GM23248 (cell line): ENCODE data around the gene PGBD5. TPM values are rescaled to one million over a fixed set of nuclear protein-coding genes. Genes with fewer than 3 reads are reported as not detected.

Experiments used
- DNase-seq: peaks from one replicate; pipeline ENCODE4 v3.0.0-alpha.2; 2015
- H2AFZ ChIP-seq: fragments of 200-600 bp; sonication (generic); 2 replicates; pipeline ENCODE4 v1.6.1; 2016; ENCODE audit warnings: antibody characterized with exemption
- H3F3A ChIP-seq: fragments of 200-600 bp; sonication (generic); 2 replicates; pipeline ENCODE4 v1.6.1; 2016; ENCODE audit warnings: mild to moderate bottlenecking, antibody characterized with exemption, mixed run types; ENCODE audit not compliant: insufficient read depth
- H3K27ac ChIP-seq: fragments of 200-600 bp; sonication (generic); 2 replicates; pipeline ENCODE4 v1.5.1; 2016; ENCODE audit warnings: mild to moderate bottlenecking
- H3K27me3 ChIP-seq: fragments of 200-600 bp; sonication (generic); replicated peaks from 2 replicates; pipeline ENCODE4 v1.6.1; 2016; ENCODE audit warnings: mild to moderate bottlenecking; ENCODE audit not compliant: insufficient read depth
- H3K36me3 ChIP-seq: fragments of 200-600 bp; sonication (generic); 2 replicates; pipeline ENCODE4 v1.6.1; 2016; ENCODE audit warnings: low read depth, mild to moderate bottlenecking
- H3K4me1 ChIP-seq: fragments of 200-600 bp; sonication (generic); 2 replicates; pipeline ENCODE4 v1.6.1; 2016; ENCODE audit warnings: mild to moderate bottlenecking; ENCODE audit not compliant: insufficient read depth
- H3K4me2 ChIP-seq: fragments of 200-600 bp; sonication (generic); one replicate; pipeline ENCODE4 v1.6.1; 2016; ENCODE audit warnings: mild to moderate bottlenecking; ENCODE audit not compliant: unreplicated experiment
- H3K4me3 ChIP-seq: fragments of 200-600 bp; sonication (generic); 2 replicates; pipeline ENCODE4 v1.5.1; 2016; ENCODE audit warnings: mild to moderate bottlenecking
- H3K79me2 ChIP-seq: fragments of 200-600 bp; sonication (generic); 2 replicates; pipeline ENCODE4 v1.6.1; 2016; ENCODE audit warnings: mild to moderate bottlenecking; ENCODE audit not compliant: insufficient read depth
- H3K9ac ChIP-seq: fragments of 200-600 bp; sonication (generic); 2 replicates; pipeline ENCODE4 v1.6.1; 2016; ENCODE audit warnings: mild to moderate bottlenecking
- H3K9me2 ChIP-seq: fragments of 200-600 bp; sonication (generic); 2 replicates; pipeline ENCODE4 v1.6.1; 2016; ENCODE audit warnings: mixed run types, mild to moderate bottlenecking, moderate library complexity; ENCODE audit not compliant: insufficient read depth
- H3K9me3 ChIP-seq: fragments of 200-600 bp; sonication (generic); one replicate; pipeline ENCODE4 v1.6.1; 2017; ENCODE audit warnings: low read depth
- H4K20me1 ChIP-seq: fragments of 200-600 bp; sonication (generic); 2 replicates; pipeline ENCODE4 v1.6.0; 2016; ENCODE audit not compliant: insufficient read depth
- EZH2 ChIP-seq: fragments of 200-600 bp; sonication (generic); IDR thresholded peaks from 2 replicates; pipeline ENCODE4 v1.6.1; 2018; ENCODE audit warnings: antibody characterized with exemption, mild to moderate bottlenecking; ENCODE audit not compliant: insufficient read depth, poor library complexity, severe bottlenecking
- EZH2phosphoT487 ChIP-seq: fragments of 200-600 bp; sonication (generic); IDR thresholded peaks from 2 replicates; pipeline ENCODE4 v1.6.1; 2018; ENCODE audit warnings: antibody characterized with exemption, moderate library complexity, mild to moderate bottlenecking, low read depth; ENCODE audit not compliant: insufficient read depth
- WGBS, 2 experiments: methylation state at CpG; one replicate each; pipeline ENCODE4 v1.1.6; 2015 to 2017; ENCODE audit warnings: low lambda C conversion rate in 2 of 2, low coverage in 1 of 2; ENCODE audit errors: missing lambda C conversion rate in 2 of 2; 5-methylcytosine and 5-hydroxymethylcytosine counted together
- in situ Hi-C: fragments of 300-500 bp; cut with MboI; formaldehyde crosslinking; loops from 2 replicates; pipeline ENCODE4 v1.15.0; 2020
- polyA plus RNA-seq: library from polyadenylated mRNA; unstranded; fragments of >200 nt; fragmentation: Nextera tagmentation; extraction: Ambion mirVana; gene quantifications from 2 replicates; pipeline ENCODE4 v1.2.1, GENCODE V29; 2016
- total RNA-seq: library from RNA; depleted of rRNA; stranded (reverse); fragments of >200 nt; shearing (Covaris generic); gene quantifications from 2 replicates; pipeline ENCODE4 v1.2.3, GENCODE V29; 2014

The PGBD5 gene
- total and polyA plus RNA-seq, 2 experiments from 2014 or later, result 0.23 to 0.32 TPM

DNA sequence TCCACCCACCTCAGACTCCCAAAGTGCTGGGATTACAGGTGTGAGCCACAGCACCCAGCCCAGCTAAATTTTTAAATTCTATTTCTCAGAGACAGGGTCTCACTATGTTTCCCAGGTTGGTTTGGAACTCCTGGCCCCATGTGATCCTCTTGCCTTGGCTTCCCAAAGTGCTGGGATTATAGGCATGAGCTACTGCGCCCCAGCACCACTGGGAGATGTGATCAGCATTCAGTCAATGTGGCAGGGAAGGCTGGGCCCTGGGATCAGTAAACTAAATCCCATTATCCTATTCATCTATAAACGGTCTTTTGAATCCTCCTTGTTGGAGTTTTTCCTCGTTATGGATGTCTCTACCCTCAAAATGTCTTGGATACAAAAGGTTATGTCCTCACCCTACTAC is 113.5 kb downstream of the PGBD5 start:
- H3K79me2 ChIP-seq, result no peaks in the 10 kb centered on the region
- 0 out of 2 replicates have a peak, but pooled peaks cover 4% of the 10 kb centered on the region for H3K4me1 ChIP-seq
- no peaks in the 10 kb centered on the region for H3K9me3 ChIP-seq
- no peak overlapping the region for H3K27ac ChIP-seq
- no peak for DNase-seq
- in situ Hi-C loops, result loop anchor here (25.0 kb wide), 1 partner anchor 650 kb away; no protein-coding TSS in a partner anchor
- H3K9me2 ChIP-seq, result no peaks in the 10 kb centered on the region
- TF ChIP-seq EZH2 (no peak), EZH2phosphoT487 (no peak)
- no peaks in the 10 kb centered on the region for H4K20me1 ChIP-seq
- no peak overlapping the region for H3K4me3 ChIP-seq
- H3F3A ChIP-seq, result no peaks in the 10 kb centered on the region
- no peak overlapping the region for H3K9ac ChIP-seq
- 58 to 65% methylated on average over 3 of the region's 3 CpGs for WGBS, 2 experiments
- H3K36me3 ChIP-seq, result no peaks in the 10 kb centered on the region
- H3K27me3 ChIP-seq, result peaks cover 4% of the 10 kb centered on the region
- H2AFZ ChIP-seq, result no peak overlapping the region
- no peak overlapping the region for H3K4me2 ChIP-seq

DNA sequence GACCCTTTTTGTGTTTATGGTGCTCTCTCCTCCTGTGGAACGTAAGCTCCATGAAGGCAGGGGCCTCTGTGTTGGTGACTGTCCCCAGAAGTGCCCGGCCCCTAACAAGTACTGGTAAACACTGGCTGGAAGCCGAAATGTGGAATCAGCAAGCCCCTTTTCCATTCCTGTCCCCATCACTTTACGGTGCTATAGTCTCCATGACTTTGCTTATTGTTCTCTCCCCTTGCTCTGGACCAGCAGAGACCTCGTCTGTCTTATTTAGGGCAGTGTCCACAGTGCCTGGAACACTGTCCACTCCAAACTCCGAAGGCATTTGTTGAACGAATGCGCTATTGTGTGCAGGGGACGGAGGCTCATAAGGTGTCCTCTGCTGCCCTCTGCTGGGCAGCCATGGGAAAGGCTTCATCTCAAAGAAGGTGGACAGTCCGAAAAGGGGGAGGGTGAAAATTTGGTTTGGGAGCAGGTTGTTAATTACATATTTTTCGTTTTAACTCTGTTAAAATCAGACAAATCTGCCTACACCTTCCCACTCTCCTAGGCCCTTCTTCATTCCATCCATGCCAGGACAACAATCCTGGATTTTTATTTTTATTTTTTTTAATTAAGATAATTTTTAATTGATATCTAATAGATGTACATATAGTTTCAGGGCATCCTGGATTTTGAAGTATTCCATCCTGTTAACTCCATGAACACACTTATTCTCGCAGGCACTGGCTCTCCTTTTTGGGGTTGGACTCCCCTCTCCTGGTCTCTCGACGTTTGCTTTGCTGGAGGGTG is 115.6 kb downstream of the PGBD5 start:
- Histone ChIP-seq H4K20me1 (no peaks in the 10 kb centered on the region), H3K4me1 (0 out of 2 replicates have a peak, but pooled peaks cover 4% of the 10 kb centered on the region), H3K9me2 (no peaks in the 10 kb centered on the region), H3K9me3 (no peaks in the 10 kb centered on the region), H3K9ac (no peak overlapping the region), H3K4me3 (no peak overlapping the region), H3K36me3 (no peaks in the 10 kb centered on the region), H3K27ac (no peak overlapping the region), H3K79me2 (no peaks in the 10 kb centered on the region), H3F3A (no peaks in the 10 kb centered on the region), H3K4me2 (no peak overlapping the region), H2AFZ (no peak overlapping the region), H3K27me3 (peaks cover 4% of the 10 kb centered on the region)
- in situ Hi-C loops, result loop anchor here (25.0 kb wide), 1 partner anchor 648 kb away; no protein-coding TSS in a partner anchor
- peak; percentile 81 for DNase-seq
- 28% methylated on average over 14 of the region's 14 CpGs for WGBS, 2 experiments
- TF ChIP-seq EZH2, result no peak

DNA sequence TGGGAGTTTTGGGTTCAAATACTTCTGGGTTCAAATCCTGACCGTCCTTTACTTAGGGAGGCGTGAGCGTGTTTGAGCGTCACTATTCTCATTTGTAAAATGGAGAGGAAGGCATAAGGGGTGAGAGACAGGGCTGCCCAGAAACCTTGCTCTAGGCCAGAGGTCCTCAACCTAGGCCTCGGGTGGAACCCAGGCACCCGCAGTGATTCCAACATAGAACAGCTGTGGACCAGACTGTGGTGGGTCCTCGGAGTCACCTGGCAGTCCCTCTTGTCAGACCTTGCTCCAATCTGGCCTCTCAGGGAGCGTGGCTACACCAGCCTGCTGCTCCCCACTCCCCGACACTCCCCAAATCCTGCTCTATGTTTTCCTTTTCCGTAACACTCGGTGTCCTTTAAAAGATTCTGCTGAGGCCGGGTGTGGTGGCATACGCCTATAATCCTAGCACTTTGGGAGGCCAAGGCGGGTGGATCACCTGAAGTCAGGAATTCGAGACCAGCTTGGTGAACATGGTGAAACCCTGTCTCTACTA is 116.4 kb downstream of the PGBD5 start:
- in situ Hi-C loops, result loop anchor here (25.0 kb wide), 1 partner anchor 647 kb away; no protein-coding TSS in a partner anchor
- Histone ChIP-seq H3K4me1 (0 out of 2 replicates have a peak, but pooled peaks cover 4% of the 10 kb centered on the region), H3K9me3 (no peaks in the 10 kb centered on the region), H3K36me3 (no peaks in the 10 kb centered on the region), H3K4me3 (no peak overlapping the region), H3K79me2 (no peaks in the 10 kb centered on the region), H3K27ac (no peak overlapping the region), H3K9ac (no peak overlapping the region), H3K9me2 (no peaks in the 10 kb centered on the region), H3F3A (no peaks in the 10 kb centered on the region), H3K4me2 (no peak overlapping the region), H2AFZ (no peak overlapping the region), H3K27me3 (peaks cover 3% of the 10 kb centered on the region), H4K20me1 (no peaks in the 10 kb centered on the region)
- TF ChIP-seq EZH2phosphoT487 (no peak), EZH2 (no peak)
- WGBS, 2 experiments, result 79 to 81% methylated on average over 15 of the region's 15 CpGs
- no peak for DNase-seq

DNA sequence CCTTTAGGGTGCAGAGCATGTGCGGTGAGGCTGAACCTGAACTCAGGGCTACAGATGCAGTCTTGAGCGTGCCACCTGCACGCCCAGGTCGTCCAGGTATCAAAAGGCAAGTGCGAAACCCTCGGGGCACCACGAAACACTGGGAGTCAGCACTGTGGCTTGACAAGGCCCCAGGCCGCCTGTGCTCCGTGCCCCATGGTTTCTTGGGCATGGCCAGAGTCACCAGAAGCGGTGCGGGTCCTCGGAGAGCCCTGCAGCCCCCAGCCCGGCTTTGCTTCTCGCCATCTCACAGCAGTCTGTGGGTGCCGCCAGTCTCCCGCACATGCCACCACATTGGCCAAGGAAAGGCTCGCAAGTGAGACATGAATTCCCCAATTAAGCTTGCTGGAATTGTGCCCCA is 117.3 kb downstream of the PGBD5 start:
- in situ Hi-C loops, result loop anchor here (25.0 kb wide), 1 partner anchor 647 kb away; no protein-coding TSS in a partner anchor
- no peak overlapping the region for H3K4me3 ChIP-seq
- no peaks in the 10 kb centered on the region for H3K79me2 ChIP-seq
- no peak overlapping the region for H3K27ac ChIP-seq
- no peak overlapping the region for H2AFZ ChIP-seq
- peaks cover 9% of the 10 kb centered on the region for H3K4me1 ChIP-seq
- H3K27me3 ChIP-seq, result no peaks in the 10 kb centered on the region; the same call in 1 of the 2 replicates
- no peaks in the 10 kb centered on the region for H3K36me3 ChIP-seq
- DNase-seq, result no peak
- 89 to 91% methylated on average over 17 of the region's 17 CpGs for WGBS, 2 experiments
- no peaks in the 10 kb centered on the region for H4K20me1 ChIP-seq
- no peak overlapping the region for H3K4me2 ChIP-seq
- H3F3A ChIP-seq, result peaks cover 7% of the 10 kb centered on the region; the same call in 1 of the 2 replicates
- H3K9ac ChIP-seq, result no peak overlapping the region
- no peaks in the 10 kb centered on the region for H3K9me2 ChIP-seq
- H3K9me3 ChIP-seq, result no peaks in the 10 kb centered on the region
- TF ChIP-seq EZH2 (no peak), EZH2phosphoT487 (no peak)
